ENCODE measurements around the gene GSTT2.
"Not testable (repeated sequence)": the region's sequence is repeated elsewhere in the genome, so short reads cannot be mapped to it uniquely, and the experiment has no call there.

- TF ChIP-seq, protein P1, sequence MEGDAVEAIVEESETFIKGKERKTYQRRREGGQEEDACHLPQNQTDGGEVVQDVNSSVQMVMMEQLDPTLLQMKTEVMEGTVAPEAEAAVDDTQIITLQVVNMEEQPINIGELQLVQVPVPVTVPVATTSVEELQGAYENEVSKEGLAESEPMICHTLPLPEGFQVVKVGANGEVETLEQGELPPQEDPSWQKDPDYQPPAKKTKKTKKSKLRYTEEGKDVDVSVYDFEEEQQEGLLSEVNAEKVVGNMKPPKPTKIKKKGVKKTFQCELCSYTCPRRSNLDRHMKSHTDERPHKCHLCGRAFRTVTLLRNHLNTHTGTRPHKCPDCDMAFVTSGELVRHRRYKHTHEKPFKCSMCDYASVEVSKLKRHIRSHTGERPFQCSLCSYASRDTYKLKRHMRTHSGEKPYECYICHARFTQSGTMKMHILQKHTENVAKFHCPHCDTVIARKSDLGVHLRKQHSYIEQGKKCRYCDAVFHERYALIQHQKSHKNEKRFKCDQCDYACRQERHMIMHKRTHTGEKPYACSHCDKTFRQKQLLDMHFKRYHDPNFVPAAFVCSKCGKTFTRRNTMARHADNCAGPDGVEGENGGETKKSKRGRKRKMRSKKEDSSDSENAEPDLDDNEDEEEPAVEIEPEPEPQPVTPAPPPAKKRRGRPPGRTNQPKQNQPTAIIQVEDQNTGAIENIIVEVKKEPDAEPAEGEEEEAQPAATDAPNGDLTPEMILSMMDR (IDR thresholded peaks at IDR 0.05): not testable (repeated sequence)
- not testable (repeated sequence) for TF ChIP-seq POLR2A (IDR thresholded peaks at IDR 0.05)
Observed at GRCh38 chr22:23947391-23947790, 32.5 kb upstream of the GSTT2 start.

Data from heart left ventricle (tissue), 13 donors.